MV-4-11 (cell line): ENCODE results near the gene HTT-AS.

Source experiments
- DNase-seq: peaks from one replicate; lab custom pipeline; 2025; lab: John Stamatoyannopoulos, UW

HTT-AS gene

GRCh38 chr4:3029464-3029863 lies 44.9 kb downstream of the HTT-AS start:
- DNase-seq: no peak

- no peak for DNase-seq
Measured at GRCh38 chr4:3026540-3026939, 47.8 kb downstream of the HTT-AS start.

- no peak for DNase-seq
Measured at GRCh38 chr4:3025881-3026280, 48.5 kb downstream of the HTT-AS start.

- DNase-seq: no peak
Measured at GRCh38 chr4:3022651-3023050, 51.7 kb downstream of the HTT-AS start.

GRCh38 chr4:3022112-3022511 lies 52.2 kb downstream of the HTT-AS start:
- no peak for DNase-seq

- no peak for DNase-seq
Measured at GRCh38 chr4:3021627-3022026, 52.7 kb downstream of the HTT-AS start.

- DNase-seq: no peak
Measured at GRCh38 chr4:3021127-3021526, 53.2 kb downstream of the HTT-AS start.

GRCh38 chr4:3019145-3019846 lies 55.0 kb downstream of the HTT-AS start:
- no peak for DNase-seq

- DNase-seq: no peak
Measured at GRCh38 chr4:3017504-3017903, 56.8 kb downstream of the HTT-AS start.

- DNase-seq: no peak
Measured at GRCh38 chr4:3016961-3017360, 57.4 kb downstream of the HTT-AS start.

- DNase-seq: no peak
Measured at GRCh38 chr4:3013839-3014350, 60.4 kb downstream of the HTT-AS start.
